ENCODE measurements around the gene CKAP2. TPM values are rescaled to one million over a fixed set of nuclear protein-coding genes. Genes with fewer than 3 reads are reported as not detected.
"Not testable (repeated sequence)": the region's sequence is repeated elsewhere in the genome, so short reads cannot be mapped to it uniquely, and the experiment has no call there.

Gene CKAP2
- total RNA-seq, 2 experiments from 2014 or later, result 75.5 to 84.4 TPM

- H3K27ac Mint-ChIP-seq, result peak overlapping the region; percentile 91
- DNase-seq (peak; percentile 82), ATAC-seq (peak; percentile 42)
- ChIA-PET POLR2A (interaction anchor here (0.7 to 1.0 kb wide), 2 partner anchors 64 to 162 kb away, joined by 3 read pairs; no protein-coding TSS in a partner anchor), CTCF (interaction anchor here (1.0 kb wide), 1 partner anchor 8 kb away, joined by 3 read pairs; no protein-coding TSS in a partner anchor)
- peaks cover 58% of the 10 kb centered on the region for H3K4me1 Mint-ChIP-seq (ENCODE audit: low read depth)
- H3K27me3 Mint-ChIP-seq (ENCODE audit: low read depth), result no peaks in the 10 kb centered on the region
- H3K36me3 Mint-ChIP-seq (ENCODE audit: low read depth), result peaks cover 37% of the 10 kb centered on the region
- H3K9me3 Mint-ChIP-seq (ENCODE audit: insufficient read depth), result no peaks in the 10 kb centered on the region
- peak overlapping the region; percentile 76 for H3K4me3 Mint-ChIP-seq
These were observed 381 bp downstream of the CKAP2 start for GRCh38 chr13:52455677-52456041.

- POLR2A ChIA-PET, result interaction anchor here (1.1 kb wide), 1 partner anchor 10 kb away, joined by 3 read pairs; the partner anchor contains the start of gene VPS36
- Mint-ChIP-seq H3K27me3 (ENCODE audit: low read depth) (no peaks in the 10 kb centered on the region), H3K9me3 (ENCODE audit: insufficient read depth) (no peaks in the 10 kb centered on the region), H3K27ac (no peak overlapping the region), H3K4me3 (no peak overlapping the region), H3K4me1 (ENCODE audit: low read depth) (peaks cover 65% of the 10 kb centered on the region), H3K36me3 (ENCODE audit: low read depth) (peaks cover 66% of the 10 kb centered on the region)
- ATAC-seq (no peak), DNase-seq (no peak)
- CTCF ChIA-PET, result interaction anchor here (2.4 kb wide), 1 partner anchor 10 kb away, joined by 11 read pairs; the partner anchor contains the start of gene VPS36
These were observed 4.4 kb downstream of the CKAP2 start for GRCh38 chr13:52459668-52460067.

- H3K9me3 Mint-ChIP-seq (ENCODE audit: insufficient read depth), result no peaks in the 10 kb centered on the region
- H3K4me3 Mint-ChIP-seq, result peak overlapping the region; percentile 13
- DNase-seq, result peak; percentile 41
- no peaks in the 10 kb centered on the region for H3K27me3 Mint-ChIP-seq (ENCODE audit: low read depth)
- ChIA-PET POLR2A (interaction anchor here (0.7 kb wide), 1 partner anchor 156 kb away, joined by 3 read pairs; no protein-coding TSS in a partner anchor), CTCF (interaction anchor here (0.6 to 4.7 kb wide), 2 partner anchors 10 to 13 kb away, joined by 3 to 20 read pairs; partner anchors contain the start of gene VPS36)
- peaks cover 62% of the 10 kb centered on the region for H3K4me1 Mint-ChIP-seq (ENCODE audit: low read depth)
- peaks cover 73% of the 10 kb centered on the region for H3K36me3 Mint-ChIP-seq (ENCODE audit: low read depth)
- H3K27ac Mint-ChIP-seq, result peak overlapping the region; percentile 73
- peak; percentile 80 for ATAC-seq
These were observed 6.0 kb downstream of the CKAP2 start for GRCh38 chr13:52461265-52461664.

GRCh38 chr13:52463526-52463925 lies 8.2 kb downstream of the CKAP2 start:
- ATAC-seq (no peak), DNase-seq (no peak)
- ChIA-PET CTCF (interaction anchor here (1.7 to 4.7 kb wide), 2 partner anchors 11 to 12 kb away, joined by 5 to 20 read pairs; partner anchors contain the start of gene VPS36), POLR2A (interaction anchor here (0.8 kb wide), 1 partner anchor 528 kb away, joined by 4 read pairs; no protein-coding TSS in a partner anchor)
- Mint-ChIP-seq H3K27ac (peak overlapping the region; percentile 75), H3K36me3 (ENCODE audit: low read depth) (peaks cover 73% of the 10 kb centered on the region), H3K4me3 (peak overlapping the region; percentile 43), H3K9me3 (ENCODE audit: insufficient read depth) (no peaks in the 10 kb centered on the region), H3K27me3 (ENCODE audit: low read depth) (no peaks in the 10 kb centered on the region), H3K4me1 (ENCODE audit: low read depth) (peaks cover 42% of the 10 kb centered on the region)

GRCh38 chr13:52468487-52468886 lies 13.2 kb downstream of the CKAP2 start:
- H3K4me3 Mint-ChIP-seq; H3K27ac Mint-ChIP-seq; CTCF ChIA-PET; H3K4me1 Mint-ChIP-seq (ENCODE audit: low read depth); H3K9me3 Mint-ChIP-seq (ENCODE audit: insufficient read depth); ATAC-seq; DNase-seq; POLR2A ChIA-PET; H3K27me3 Mint-ChIP-seq (ENCODE audit: low read depth): not testable (repeated sequence)
- H3K36me3 Mint-ChIP-seq (ENCODE audit: low read depth), result peaks cover 71% of the 10 kb centered on the region

- DNase-seq; H3K4me3 Mint-ChIP-seq; H3K4me1 Mint-ChIP-seq (ENCODE audit: low read depth); ATAC-seq; H3K27ac Mint-ChIP-seq; CTCF ChIA-PET; POLR2A ChIA-PET; H3K9me3 Mint-ChIP-seq (ENCODE audit: insufficient read depth); H3K27me3 Mint-ChIP-seq (ENCODE audit: low read depth): not testable (repeated sequence)
- peaks cover 21% of the 10 kb centered on the region for H3K36me3 Mint-ChIP-seq (ENCODE audit: low read depth)
These were observed 25.6 kb downstream of the CKAP2 start for GRCh38 chr13:52480677-52481428.

- H3K9me3 Mint-ChIP-seq (ENCODE audit: insufficient read depth); H3K4me3 Mint-ChIP-seq; H3K36me3 Mint-ChIP-seq (ENCODE audit: low read depth); H3K4me1 Mint-ChIP-seq (ENCODE audit: low read depth); POLR2A ChIA-PET; DNase-seq; H3K27ac Mint-ChIP-seq; ATAC-seq; H3K27me3 Mint-ChIP-seq (ENCODE audit: low read depth); CTCF ChIA-PET: not testable (repeated sequence)
These were observed 31.8 kb downstream of the CKAP2 start for GRCh38 chr13:52487078-52487477.

GRCh38 chr13:52488763-52489162 lies 33.5 kb downstream of the CKAP2 start:
- H3K9me3 Mint-ChIP-seq (ENCODE audit: insufficient read depth); CTCF ChIA-PET; H3K4me1 Mint-ChIP-seq (ENCODE audit: low read depth); H3K27me3 Mint-ChIP-seq (ENCODE audit: low read depth); H3K4me3 Mint-ChIP-seq; ATAC-seq; DNase-seq; POLR2A ChIA-PET; H3K36me3 Mint-ChIP-seq (ENCODE audit: low read depth); H3K27ac Mint-ChIP-seq: not testable (repeated sequence)

- DNase-seq; H3K27me3 Mint-ChIP-seq (ENCODE audit: low read depth); CTCF ChIA-PET: not testable (repeated sequence)
These were observed 35.7 kb downstream of the CKAP2 start for GRCh38 chr13:52491015-52491414.

GRCh38 chr13:52494241-52494640 lies 39.0 kb downstream of the CKAP2 start:
- CTCF ChIA-PET; DNase-seq; H3K9me3 Mint-ChIP-seq (ENCODE audit: insufficient read depth); H3K27me3 Mint-ChIP-seq (ENCODE audit: low read depth); H3K4me3 Mint-ChIP-seq; H3K36me3 Mint-ChIP-seq (ENCODE audit: low read depth); H3K27ac Mint-ChIP-seq; POLR2A ChIA-PET; ATAC-seq; H3K4me1 Mint-ChIP-seq (ENCODE audit: low read depth): not testable (repeated sequence)

More at GRCh38 chr13:52491015-52491414, 35.7 kb downstream of the CKAP2 start:
- H3K27ac Mint-ChIP-seq; ATAC-seq; POLR2A ChIA-PET; H3K36me3 Mint-ChIP-seq (ENCODE audit: low read depth); H3K9me3 Mint-ChIP-seq (ENCODE audit: insufficient read depth); H3K4me1 Mint-ChIP-seq (ENCODE audit: low read depth); H3K4me3 Mint-ChIP-seq: not testable (repeated sequence)

GRCh38 chr13:52497979-52498378 lies 42.7 kb downstream of the CKAP2 start:
- CTCF ChIA-PET; DNase-seq; H3K36me3 Mint-ChIP-seq (ENCODE audit: low read depth); H3K27me3 Mint-ChIP-seq (ENCODE audit: low read depth); ATAC-seq; H3K9me3 Mint-ChIP-seq (ENCODE audit: insufficient read depth); H3K4me1 Mint-ChIP-seq (ENCODE audit: low read depth); POLR2A ChIA-PET: not testable (repeated sequence)
- Mint-ChIP-seq H3K4me3 (peak overlapping the region; percentile 12), H3K27ac (peak overlapping the region; percentile 55)

- H3K27ac Mint-ChIP-seq, DNase-seq, POLR2A ChIA-PET: not testable (repeated sequence)
These were observed 47.0 kb downstream of the CKAP2 start for GRCh38 chr13:52502277-52502676.

More at GRCh38 chr13:52502277-52502676, 47.0 kb downstream of the CKAP2 start:
- H3K4me1 Mint-ChIP-seq (ENCODE audit: low read depth); CTCF ChIA-PET; H3K9me3 Mint-ChIP-seq (ENCODE audit: insufficient read depth); H3K4me3 Mint-ChIP-seq; ATAC-seq; H3K27me3 Mint-ChIP-seq (ENCODE audit: low read depth); H3K36me3 Mint-ChIP-seq (ENCODE audit: low read depth): not testable (repeated sequence)
